Measurements from ENCODE around the gene MYT1.
"Not testable (repeated sequence)": the region's sequence is repeated elsewhere in the genome, so short reads cannot be mapped to it uniquely, and the experiment has no call there.

MYT1 gene

DNA sequence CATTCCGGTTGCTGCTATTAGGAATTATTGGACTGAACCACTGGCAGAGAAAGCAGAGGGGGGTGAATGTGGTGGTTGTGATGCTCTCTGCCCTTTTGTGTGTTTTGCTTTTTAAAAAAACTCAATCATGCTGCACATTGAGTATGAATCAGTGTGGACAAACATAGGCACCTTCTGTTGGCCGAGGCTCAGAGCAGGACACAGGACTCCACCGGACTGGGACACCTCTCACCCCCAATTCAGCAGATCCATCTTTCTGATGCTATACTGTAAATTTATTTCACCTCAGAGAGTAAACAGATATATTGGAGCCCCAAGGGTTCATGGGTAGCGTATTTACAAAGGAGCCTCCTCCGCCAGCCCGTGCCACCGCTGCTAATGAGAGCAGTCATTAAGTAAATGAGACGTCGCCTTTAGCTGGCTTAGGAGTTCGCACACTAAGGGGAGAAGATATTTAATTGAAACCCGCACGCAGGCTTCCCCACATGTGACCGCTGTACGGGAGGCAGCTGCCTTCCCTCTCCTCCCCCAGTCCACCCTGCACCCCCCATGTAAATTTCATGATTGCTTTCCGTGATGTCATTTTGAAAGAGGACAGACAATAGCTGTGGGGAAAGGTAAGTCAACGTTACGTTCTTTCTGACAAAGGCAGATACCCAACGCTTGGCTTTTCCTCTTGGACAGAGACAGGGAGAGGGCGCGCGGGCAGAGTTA, at the start of gene MYT1:
TSS of gene MYT1 (plus strand) at position 330 of the 714 bp plus-strand sequence. CDS start 34,410 bp downstream, outside the sequence.
- peak; percentile 69 for DNase-seq

DNA sequence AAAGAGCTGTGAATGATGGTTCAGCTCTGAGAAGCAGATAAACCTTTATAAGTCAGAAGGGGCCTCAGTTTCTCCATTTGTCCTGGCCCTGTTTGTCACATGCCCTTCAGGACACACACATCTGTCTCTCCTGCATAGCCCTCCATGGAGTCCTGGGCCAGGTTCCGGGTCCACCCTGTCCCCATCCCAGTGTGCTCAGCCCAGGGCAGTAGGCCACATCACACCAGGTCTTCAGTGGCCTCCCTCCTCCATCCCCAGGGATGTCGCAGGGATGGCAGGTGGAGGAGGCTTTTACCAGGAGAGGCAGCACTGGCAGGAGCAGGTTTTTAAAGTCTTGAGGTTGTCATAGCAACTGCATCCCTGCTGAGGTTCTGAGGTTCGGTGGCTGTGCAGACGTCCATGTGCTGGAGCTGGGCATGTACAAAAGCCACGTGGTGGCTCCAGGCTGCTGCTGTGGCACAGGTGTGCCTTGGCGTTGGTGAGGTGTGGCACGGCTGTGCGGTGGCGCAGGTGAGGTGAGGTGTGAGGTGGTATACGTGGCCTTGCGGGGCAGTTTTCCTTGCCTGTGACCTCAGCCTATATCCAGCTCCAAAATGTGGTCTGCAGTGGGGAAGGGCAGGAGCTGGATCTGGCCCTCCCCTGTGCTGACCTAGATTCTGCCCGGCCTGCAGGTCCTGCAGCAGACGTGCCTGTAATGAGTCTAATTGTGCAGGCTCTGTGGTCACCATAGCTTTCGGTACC, 48.9 kb upstream of the MYT1 start:
- DNase-seq = no peak

- no peak for DNase-seq
Observed at GRCh38 chr20:64116016-64116415, 48.2 kb upstream of the MYT1 start.

GRCh38 chr20:64116541-64117431, 47.5 kb upstream of the MYT1 start:
- no peak for DNase-seq

- DNase-seq = not testable (repeated sequence)
Observed at GRCh38 chr20:64117432-64117777, 46.8 kb upstream of the MYT1 start.

- no peak for DNase-seq
Observed at GRCh38 chr20:64119301-64119680, 45.0 kb upstream of the MYT1 start.

DNA sequence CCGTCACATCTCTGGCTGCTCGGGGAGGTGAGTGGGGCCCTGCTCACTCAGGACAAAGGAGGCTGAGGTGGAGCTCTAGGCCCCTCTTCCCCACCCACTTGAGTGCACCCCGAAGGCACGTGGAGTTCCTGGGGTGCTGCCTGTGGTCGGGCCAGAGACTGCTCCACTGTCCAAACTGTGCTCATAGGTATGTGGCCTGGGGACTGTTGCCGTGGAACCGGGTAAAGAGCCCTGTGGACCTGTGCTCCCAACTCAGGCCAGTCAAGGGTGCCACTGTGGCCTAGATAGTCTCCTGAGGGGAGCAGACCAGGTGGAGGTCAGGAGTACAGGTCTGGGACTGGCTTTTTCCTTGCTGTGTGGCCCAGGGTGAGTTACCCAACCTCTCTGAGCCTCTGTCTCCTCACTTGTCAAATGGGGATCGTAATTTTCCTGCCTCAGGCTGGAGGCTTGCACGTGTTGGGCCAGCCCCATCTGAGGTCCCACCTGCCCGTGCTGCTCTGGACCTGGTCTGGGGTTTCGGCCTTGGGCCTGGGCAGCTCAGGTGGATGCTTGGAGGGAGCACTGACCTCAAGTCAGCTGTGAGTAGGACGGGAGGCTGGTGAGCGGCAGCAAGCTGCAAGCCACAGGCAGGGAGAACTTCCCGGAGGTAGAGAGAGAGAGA, 44.4 kb upstream of the MYT1 start:
- DNase-seq = no peak

DNA sequence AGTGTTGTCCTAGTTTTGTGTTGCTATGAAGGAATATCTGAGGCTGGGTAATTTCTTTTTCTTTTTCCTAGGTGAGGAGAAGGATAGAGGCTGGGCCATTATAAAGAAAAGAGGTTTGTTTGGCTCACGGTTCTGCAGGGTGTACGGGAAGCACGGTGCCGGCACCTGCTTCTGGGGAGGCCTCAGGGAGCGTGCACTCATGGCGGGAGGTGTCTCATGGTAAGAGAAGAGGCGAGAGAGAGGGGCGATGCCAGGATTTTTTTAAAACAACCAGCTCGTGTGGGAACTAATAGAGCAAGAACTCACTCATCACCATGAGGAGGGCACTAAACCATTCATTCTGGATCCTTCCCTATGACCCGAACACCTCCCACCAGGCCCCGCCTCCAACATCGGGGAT, 42.7 kb upstream of the MYT1 start:
- DNase-seq = no peak

- DNase-seq = not testable (repeated sequence)
Observed at GRCh38 chr20:64122927-64123326, 41.3 kb upstream of the MYT1 start.

GRCh38 chr20:64123517-64123916, 40.7 kb upstream of the MYT1 start:
- not testable (repeated sequence) for DNase-seq

DNA sequence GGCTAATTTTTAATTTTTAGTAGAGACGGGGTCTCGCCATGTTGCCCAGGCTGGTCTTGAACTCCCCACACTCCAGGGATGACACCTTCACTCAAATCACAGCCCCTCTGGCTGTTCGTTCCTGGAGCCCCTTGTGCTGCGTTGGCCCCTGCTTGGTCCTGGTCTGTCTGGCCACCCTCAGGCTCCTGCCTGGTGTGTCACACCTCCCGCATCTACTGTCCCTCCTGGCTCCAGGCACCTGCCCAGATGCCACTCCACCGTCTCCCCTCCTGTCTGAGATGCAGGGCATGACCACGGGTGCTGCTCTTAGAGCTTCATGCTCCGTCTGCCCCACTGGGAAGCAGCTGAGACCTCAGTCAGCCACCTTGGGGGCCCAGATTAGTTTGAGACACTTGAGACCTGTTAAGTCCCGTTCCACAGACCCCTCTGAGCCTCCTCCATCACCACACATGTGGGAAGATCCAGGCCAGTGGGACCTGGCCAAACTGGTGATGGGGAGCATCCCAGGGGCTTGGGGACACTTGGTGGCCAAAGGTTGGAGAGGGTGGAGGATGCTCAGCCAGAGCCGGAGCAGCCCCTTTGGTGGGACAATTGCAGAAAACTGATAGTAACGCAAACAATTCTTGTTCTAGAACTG, 35.0 kb upstream of the MYT1 start:
- DNase-seq = no peak

- no peak for DNase-seq
Observed at GRCh38 chr20:64130271-64130670, 34.0 kb upstream of the MYT1 start.

GRCh38 chr20:64130876-64131275, 33.4 kb upstream of the MYT1 start:
- DNase-seq = no peak

DNA sequence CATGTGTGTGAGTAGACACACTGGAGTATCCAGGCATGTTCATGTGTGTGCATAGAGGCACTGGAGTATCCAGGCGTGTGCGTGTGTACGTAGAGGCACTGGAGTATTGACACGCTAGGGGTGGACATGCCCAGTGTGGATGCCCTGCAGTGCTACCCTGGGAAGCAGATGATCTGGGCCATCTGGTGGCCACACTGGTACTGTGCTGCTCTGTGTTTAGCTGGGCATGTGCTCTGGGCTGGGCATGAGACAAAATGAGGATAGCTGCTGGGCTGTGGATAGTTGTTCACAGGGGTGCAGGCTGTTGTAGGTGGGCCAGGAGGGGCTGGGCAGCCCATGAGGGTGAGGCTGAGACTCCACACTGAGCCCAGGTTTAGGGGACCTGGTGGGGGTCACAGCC, 32.8 kb upstream of the MYT1 start:
- DNase-seq = no peak

- no peak for DNase-seq
Observed at GRCh38 chr20:64133951-64134407, 30.3 kb upstream of the MYT1 start.

GRCh38 chr20:64134744-64135143, 29.5 kb upstream of the MYT1 start:
- DNase-seq = not testable (repeated sequence)

DNA sequence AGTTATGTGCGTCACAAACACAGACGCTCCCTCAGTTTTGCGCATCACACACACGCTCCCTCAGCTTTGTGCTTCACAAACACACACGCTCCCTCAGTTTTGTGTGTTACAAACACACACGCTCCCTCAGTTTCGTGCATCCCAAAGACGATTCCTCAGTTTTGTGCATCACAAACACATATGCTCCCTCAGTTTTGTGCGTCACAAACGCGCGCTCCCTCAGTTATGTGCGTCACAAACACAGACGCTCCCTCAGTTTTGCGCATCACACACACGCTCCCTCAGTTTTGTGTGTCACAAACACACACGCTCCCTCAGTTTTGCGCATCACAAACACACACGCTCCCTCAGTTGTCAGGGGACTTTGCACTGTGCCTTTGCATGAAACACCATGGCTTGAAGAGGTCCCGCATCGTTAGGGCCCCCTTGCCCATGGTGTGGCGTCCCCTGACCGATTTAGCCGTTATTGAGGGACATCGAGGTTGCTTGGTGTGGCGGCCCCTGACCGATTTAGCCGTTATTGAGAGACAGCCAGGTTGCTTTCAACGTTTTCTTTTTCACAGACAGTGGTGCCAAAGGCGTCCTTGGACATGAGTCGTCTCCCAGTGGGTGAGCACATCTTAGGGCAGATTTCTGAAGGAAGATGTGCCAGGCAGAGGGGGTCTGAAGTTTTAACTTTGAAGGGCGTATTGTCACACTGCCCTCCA, 28.1 kb upstream of the MYT1 start:
- no peak for DNase-seq

GRCh38 chr20:64137598-64138031, 26.6 kb upstream of the MYT1 start:
- no peak for DNase-seq

DNA sequence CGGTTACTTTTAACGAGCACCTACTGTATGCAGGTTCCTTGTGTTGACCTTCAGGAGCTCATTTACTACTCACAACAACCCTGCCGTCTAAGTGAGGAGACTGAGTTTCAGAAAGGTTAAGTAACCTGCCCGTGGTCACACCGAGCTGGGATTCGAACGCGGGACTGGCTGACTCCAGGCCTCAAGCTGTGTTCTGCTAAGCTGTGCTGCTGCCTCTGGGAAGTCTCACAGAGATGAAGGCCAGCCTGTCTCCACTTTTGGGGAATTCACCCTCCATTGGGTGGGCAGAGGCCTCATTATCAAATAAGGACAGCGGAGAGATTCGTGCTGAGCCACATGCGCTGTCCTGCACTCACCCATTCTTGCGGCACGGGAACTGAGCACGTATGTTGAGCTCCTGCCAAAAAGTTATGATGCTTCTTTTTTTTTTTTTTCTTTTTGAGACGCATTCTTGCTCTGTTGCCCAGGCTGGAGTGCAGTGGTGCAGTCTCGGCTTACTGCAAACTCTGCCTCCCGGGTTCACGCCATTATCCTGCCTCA, 25.9 kb upstream of the MYT1 start:
- no peak for DNase-seq

DNA sequence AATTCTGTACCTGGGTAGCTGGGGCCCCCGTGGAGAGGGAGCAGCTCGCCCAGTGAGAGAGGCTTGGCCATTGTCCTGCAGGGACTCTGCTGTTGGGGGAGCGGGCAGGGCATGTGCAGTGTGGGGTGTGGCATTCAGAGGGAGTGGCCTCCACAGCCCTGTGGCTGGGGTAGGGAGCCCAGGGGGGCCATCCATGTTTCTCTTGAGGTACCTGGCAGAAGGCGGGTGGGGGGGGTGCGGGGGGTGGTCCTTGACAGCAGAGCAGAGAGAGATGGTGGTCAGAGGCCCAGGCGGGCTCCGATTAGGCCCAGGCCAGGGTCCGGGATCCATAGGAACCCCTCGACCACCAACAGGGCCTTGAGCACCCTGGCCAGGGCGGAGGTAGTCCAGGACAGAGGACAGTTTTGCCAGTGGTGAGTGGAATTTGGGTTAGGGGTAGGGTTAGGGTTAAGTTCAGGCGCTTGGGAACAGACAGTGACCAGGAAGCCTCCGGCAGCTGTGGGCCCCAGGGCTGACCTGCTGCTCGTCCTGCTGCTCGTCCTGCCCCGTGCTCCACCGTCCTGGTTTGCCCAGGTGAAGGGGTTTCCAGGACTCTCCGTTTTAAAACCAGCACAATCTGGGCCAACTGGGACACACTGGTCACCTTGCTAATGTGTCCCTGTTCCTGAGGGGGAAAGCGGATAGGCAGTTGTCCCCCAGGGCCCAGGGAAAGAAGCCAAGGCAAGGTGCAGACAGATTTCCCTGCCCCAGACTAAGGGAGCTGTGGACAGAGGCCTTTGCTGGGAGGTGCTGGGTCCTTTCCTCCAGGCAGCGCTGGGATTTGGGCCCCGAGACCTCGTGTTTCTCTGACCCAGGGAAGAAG, 24.8 kb upstream of the MYT1 start:
- DNase-seq = no peak
